Large intestine (tissue), 3 donors: ENCODE results near the gene ELMOD1. TPM values are rescaled to one million over a fixed set of nuclear protein-coding genes. Genes with fewer than 3 reads are reported as not detected.
A peak's percentile ranks its signal among the peaks of the same experiment; 100 is the strongest.

ENCODE experiments used
- DNase-seq, 2 donors: peaks; one replicate each; pipeline versions ENCODE4 v3.0.0 to v3.0.0-alpha.2; 2013
- H3K27ac ChIP-seq: one replicate; pipeline ENCODE4 v1.5.1; 2013; ENCODE audit warnings: low read length
- H3K27me3 ChIP-seq: 2 replicates; pipeline ENCODE4 v1.6.1; 2013; ENCODE audit warnings: low read length; ENCODE audit not compliant: control insufficient read depth, insufficient read depth
- H3K36me3 ChIP-seq: 2 replicates; pipeline ENCODE4 v1.6.1; 2013; ENCODE audit warnings: low read length; ENCODE audit not compliant: control insufficient read depth, insufficient read depth
- H3K4me1 ChIP-seq: one replicate; pipeline ENCODE4 v1.6.1; 2013; ENCODE audit warnings: low read length; ENCODE audit not compliant: control insufficient read depth, insufficient read depth
- H3K4me3 ChIP-seq: one replicate; pipeline ENCODE4 v1.5.1; 2013; ENCODE audit warnings: low read length
- H3K9me3 ChIP-seq: one replicate; pipeline ENCODE4 v1.6.1; 2013; ENCODE audit warnings: mild to moderate bottlenecking, low read depth, low read length, moderate library complexity; ENCODE audit not compliant: control insufficient read depth
- WGBS: methylation state at CpG from one replicate; pipeline ENCODE4 v1.1.5; 2013; ENCODE audit warnings: low lambda C conversion rate; ENCODE audit not compliant: insufficient coverage; 5-methylcytosine and 5-hydroxymethylcytosine counted together
- polyA plus RNA-seq: library from polyadenylated mRNA; unstranded; fragments of 120-200 nt; gene quantifications from one replicate; pipeline ENCODE4 v1.2.1, GENCODE V29; 2013

Gene ELMOD1
- polyA plus RNA-seq, 1 donor = 0.43 TPM

DNA sequence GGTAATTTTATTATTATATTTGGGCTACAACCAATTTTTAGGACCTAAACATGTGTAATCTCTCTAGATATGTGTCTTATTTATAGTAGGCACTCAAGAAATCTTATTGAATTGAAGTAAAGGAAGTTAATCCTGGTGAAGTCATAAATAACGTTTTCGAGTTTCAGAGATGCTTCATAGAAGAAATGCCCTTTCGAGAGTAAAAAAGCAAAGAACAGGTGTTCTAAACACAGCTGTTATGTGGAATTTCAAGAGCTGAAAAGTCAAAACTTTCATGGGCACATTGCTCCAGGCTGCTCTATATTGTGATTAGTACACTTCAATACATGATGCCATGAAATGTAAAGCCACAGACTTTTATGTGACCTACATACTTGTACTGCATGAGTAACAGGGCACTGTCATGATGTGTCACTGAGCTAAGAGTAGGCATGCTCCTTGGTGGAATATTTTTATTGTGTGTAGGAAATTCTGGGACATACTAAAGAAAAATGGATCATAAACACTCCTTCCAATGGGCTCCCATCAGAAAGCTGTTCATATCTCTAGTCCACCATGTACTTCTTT is 7.2 kb upstream of the ELMOD1 start:
- no peaks in the 10 kb centered on the region for H3K4me1 ChIP-seq

DNA sequence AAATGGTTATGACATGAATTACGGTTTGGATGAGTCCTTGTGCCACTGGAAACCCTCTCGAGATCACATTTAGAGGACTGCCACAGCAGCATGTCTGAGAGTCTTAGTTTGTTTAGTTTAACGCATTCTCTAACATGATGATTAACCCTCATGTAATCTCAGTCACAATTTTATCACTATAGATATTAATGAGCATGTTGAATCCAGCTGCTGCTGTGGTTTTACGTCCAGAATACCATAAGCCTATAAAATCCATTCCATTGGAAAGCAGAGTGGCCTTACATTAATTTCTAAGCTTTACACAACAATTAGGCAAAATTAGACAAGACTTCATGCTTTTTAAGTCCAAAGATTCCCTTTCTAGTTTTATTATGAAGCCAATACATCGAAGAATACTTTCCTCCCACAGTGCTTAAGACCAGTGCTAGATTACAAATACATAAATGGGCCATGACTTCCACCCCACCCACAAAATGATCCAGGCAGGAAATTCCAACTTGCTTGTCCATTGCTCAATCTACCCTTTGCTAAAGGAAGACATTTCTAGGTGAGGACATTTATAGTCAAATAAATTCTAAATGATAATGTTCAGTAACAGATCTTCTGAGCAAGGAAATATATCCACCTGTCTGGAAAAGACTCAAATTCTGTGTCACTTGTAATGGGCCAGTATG is 3.5 kb upstream of the ELMOD1 start:
- 86% methylated on average over 2 of the region's 5 CpGs for WGBS
- H3K36me3 ChIP-seq = no peaks in the 10 kb centered on the region
- peaks cover 60% of the 10 kb centered on the region for H3K27me3 ChIP-seq
- no peak for DNase-seq
- H3K4me1 ChIP-seq = peaks cover 2% of the 10 kb centered on the region
- H3K4me3 ChIP-seq = no peak overlapping the region
- H3K9me3 ChIP-seq = peaks cover 4% of the 10 kb centered on the region
- no peak overlapping the region for H3K27ac ChIP-seq

More for the DNA sequence above, 7.2 kb upstream of the ELMOD1 start:
- no peak for DNase-seq
- H3K36me3 ChIP-seq = no peaks in the 10 kb centered on the region
- peaks cover 30% of the 10 kb centered on the region for H3K27me3 ChIP-seq
- H3K4me3 ChIP-seq = no peak overlapping the region
- H3K9me3 ChIP-seq = no peaks in the 10 kb centered on the region
- no peak overlapping the region for H3K27ac ChIP-seq
- 48% methylated on average over 3 of the region's 3 CpGs for WGBS

DNA sequence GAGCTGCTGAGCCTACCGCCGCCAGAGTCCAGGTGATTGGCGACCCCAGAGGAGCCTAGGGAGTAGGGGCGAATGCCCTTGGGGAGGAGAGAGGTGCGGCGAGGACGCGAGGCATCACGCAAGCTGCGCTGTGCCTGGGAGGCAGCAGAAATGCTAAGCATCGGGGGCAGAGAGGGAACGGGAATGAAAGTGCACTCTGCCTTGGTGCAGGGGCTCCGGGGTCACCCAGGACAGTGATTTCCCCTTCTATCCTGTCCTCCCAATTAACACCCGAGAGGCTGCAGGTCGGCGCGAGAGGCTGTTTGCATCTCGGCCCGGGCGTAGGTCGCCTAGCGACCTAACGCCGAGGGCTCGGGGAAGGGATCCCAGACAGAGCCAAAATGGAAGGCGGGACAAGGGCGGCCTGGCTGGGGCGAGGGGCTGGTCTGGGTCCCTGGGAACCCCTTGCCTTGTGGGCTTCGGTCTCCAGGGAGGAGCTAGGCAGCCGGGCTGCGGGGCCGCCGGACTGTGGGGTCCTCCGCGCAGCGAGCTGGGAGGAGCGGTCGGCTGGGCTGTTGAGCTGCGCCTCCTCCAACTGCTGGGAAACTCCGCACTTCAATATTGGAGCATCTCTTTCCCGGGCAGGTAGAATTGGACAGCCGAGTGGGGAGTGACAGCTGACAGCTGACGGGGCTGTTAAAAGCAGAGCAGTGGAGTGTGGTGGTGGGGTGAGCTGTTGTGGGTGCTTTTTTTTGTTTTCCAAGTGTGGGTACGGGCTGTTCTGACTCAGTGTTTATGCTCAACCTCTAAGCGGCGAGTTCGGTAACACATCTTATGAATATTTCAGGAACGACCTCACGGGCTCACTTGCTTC is 657 bp downstream of the ELMOD1 start:
- H3K36me3 ChIP-seq = no peaks in the 10 kb centered on the region
- H3K4me3 ChIP-seq = peak overlapping the region; percentile 35
- H3K27ac ChIP-seq = no peak overlapping the region
- peaks cover 4% of the 10 kb centered on the region for H3K9me3 ChIP-seq
- peaks cover 69% of the 10 kb centered on the region for H3K27me3 ChIP-seq
- peak in 1 of 2 donors; percentile 18 for DNase-seq
- peaks cover 2% of the 10 kb centered on the region for H3K4me1 ChIP-seq
- WGBS = no CpG with 5 or more reads among the region's 49 CpGs

- Histone ChIP-seq H3K4me1 (peaks cover 2% of the 10 kb centered on the region), H3K27ac (no peak overlapping the region), H3K9me3 (peaks cover 4% of the 10 kb centered on the region), H3K36me3 (no peaks in the 10 kb centered on the region), H3K27me3 (peaks cover 63% of the 10 kb centered on the region), H3K4me3 (no peak overlapping the region)
- WGBS = no CpG with 5 or more reads among the region's 6 CpGs
- DNase-seq = no peak
These were observed 1.3 kb downstream of the ELMOD1 start for GRCh38 chr11:107592231-107592590.

GRCh38 chr11:107592813-107593212 is 1.9 kb downstream of the ELMOD1 start:
- Histone ChIP-seq H3K9me3 (peaks cover 4% of the 10 kb centered on the region), H3K36me3 (no peaks in the 10 kb centered on the region), H3K27ac (no peak overlapping the region), H3K4me1 (peaks cover 2% of the 10 kb centered on the region), H3K27me3 (peaks cover 60% of the 10 kb centered on the region), H3K4me3 (no peak overlapping the region)
- WGBS = no CpG with 5 or more reads among the region's 5 CpGs
- no peak for DNase-seq

DNA sequence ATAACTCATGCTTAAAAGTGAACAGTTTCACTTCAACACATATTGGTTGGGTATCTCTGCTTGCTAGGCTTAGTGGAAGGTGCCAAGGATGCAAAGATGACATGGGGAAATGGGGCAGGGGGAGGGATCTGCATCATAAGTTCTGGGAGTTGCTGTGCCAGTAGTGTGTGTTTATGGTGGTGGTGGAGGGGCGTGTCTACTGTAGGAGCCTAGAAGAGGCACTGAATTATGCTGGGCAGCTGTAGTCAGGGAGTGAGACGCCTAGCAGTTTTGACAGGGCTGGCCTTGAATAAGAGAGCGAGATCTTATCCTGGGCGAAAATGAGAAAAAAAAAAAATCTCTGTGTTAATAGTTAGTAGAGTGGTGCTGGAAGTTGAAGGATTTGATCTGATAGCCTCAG is 3.0 kb downstream of the ELMOD1 start:
- DNase-seq = no peak
- peaks cover 61% of the 10 kb centered on the region for H3K27me3 ChIP-seq

GRCh38 chr11:107594736-107595135 is 3.8 kb downstream of the ELMOD1 start:
- H3K36me3 ChIP-seq = no peaks in the 10 kb centered on the region
- WGBS = 0% methylated on average over 1 of the region's 2 CpGs
- H3K27me3 ChIP-seq = peaks cover 57% of the 10 kb centered on the region
- no peak overlapping the region for H3K4me3 ChIP-seq
- H3K4me1 ChIP-seq = peaks cover 2% of the 10 kb centered on the region
- DNase-seq = no peak
- peaks cover 4% of the 10 kb centered on the region for H3K9me3 ChIP-seq
- no peak overlapping the region for H3K27ac ChIP-seq

More for the DNA sequence above, 3.0 kb downstream of the ELMOD1 start:
- Histone ChIP-seq H3K9me3 (peaks cover 4% of the 10 kb centered on the region), H3K4me3 (no peak overlapping the region), H3K27ac (no peak overlapping the region), H3K4me1 (peaks cover 2% of the 10 kb centered on the region), H3K36me3 (no peaks in the 10 kb centered on the region)
- 15% methylated on average over 2 of the region's 4 CpGs for WGBS

GRCh38 chr11:107598225-107599139 is 7.5 kb downstream of the ELMOD1 start:
- H3K27me3 ChIP-seq = peaks cover 25% of the 10 kb centered on the region
- H3K36me3 ChIP-seq = no peaks in the 10 kb centered on the region
- no peaks in the 10 kb centered on the region for H3K9me3 ChIP-seq
- DNase-seq = no peak
- no peak overlapping the region for H3K4me3 ChIP-seq
- WGBS = 80% methylated on average over 3 of the region's 6 CpGs
- no peaks in the 10 kb centered on the region for H3K4me1 ChIP-seq
- no peak overlapping the region for H3K27ac ChIP-seq

GRCh38 chr11:107605061-107606006 is 14.4 kb downstream of the ELMOD1 start:
- no peaks in the 10 kb centered on the region for H3K27me3 ChIP-seq
- no peaks in the 10 kb centered on the region for H3K4me1 ChIP-seq
- H3K9me3 ChIP-seq = no peaks in the 10 kb centered on the region
- H3K4me3 ChIP-seq = no peak overlapping the region
- no CpG with 5 or more reads among the region's 9 CpGs for WGBS
- DNase-seq = no peak
- H3K27ac ChIP-seq = no peak overlapping the region
- no peaks in the 10 kb centered on the region for H3K36me3 ChIP-seq
